Heart left ventricle (tissue), 16 donors: ENCODE data around the gene BTBD18. TPM values are rescaled to one million over a fixed set of nuclear protein-coding genes. Genes with fewer than 3 reads are reported as not detected.
A peak's percentile ranks its signal among the peaks of the same experiment; 100 is the strongest.

Experiments
- ATAC-seq, 4 donors: fragments of 200-7000 bp; cut with Tn5 transposase; one replicate each; pipeline ENCODE4 v1.9.1; 2020 to 2022; ENCODE audit warnings: moderate library complexity in 4 of 4, mild to moderate bottlenecking in 3 of 4, moderate number of reproducible peaks in 1 of 4
- DNase-seq, 5 donors: peaks; one replicate each; pipeline ENCODE4 v3.0.0-alpha.2; 2020
- H3K27ac ChIP-seq, 12 donors: fragments of 200-600 bp; sonication (generic) in 4 of 12; one replicate each; pipeline versions ENCODE4 v1.5.0 to v1.8.0; 2016 to 2022; ENCODE audit warnings: mild to moderate bottlenecking in 2 of 12
- H3K27me3 ChIP-seq, 9 donors: fragments of 200-600 bp; sonication (generic) in 2 of 9; one replicate each; pipeline versions ENCODE4 v1.5.1 to v1.8.0; 2016 to 2022; ENCODE audit warnings: mild to moderate bottlenecking in 3 of 9
- H3K36me3 ChIP-seq, 9 donors: fragments of 200-600 bp; sonication (generic) in 2 of 9; one replicate each; pipeline versions ENCODE4 v1.5.0 to v1.8.0; 2018 to 2022; ENCODE audit warnings: mild to moderate bottlenecking in 2 of 9
- H3K4me1 ChIP-seq, 12 donors: fragments of 200-600 bp; sonication (generic) in 4 of 12; one replicate each; pipeline versions ENCODE4 v1.5.0 to v1.8.0; 2016 to 2022; ENCODE audit warnings: mild to moderate bottlenecking in 3 of 12
- H3K4me3 ChIP-seq, 12 donors: fragments of 200-600 bp; sonication (generic) in 4 of 12; one replicate each; pipeline versions ENCODE4 v1.5.0 to v1.8.0; 2017 to 2022; ENCODE audit warnings: mild to moderate bottlenecking in 9 of 12, moderate library complexity in 4 of 12
- H3K9me3 ChIP-seq, 12 donors: fragments of 200-600 bp; sonication (generic) in 4 of 12; one replicate each; pipeline versions ENCODE4 v1.5.0 to v1.8.0; 2016 to 2022; ENCODE audit warnings: mild to moderate bottlenecking in 1 of 12
- CTCF ChIP-seq, 12 donors: fragments of 200-600 bp; sonication (generic) in 4 of 12; IDR thresholded peaks; one replicate each; pipeline versions ENCODE4 v1.5.0 to v1.8.0; 2018 to 2022; ENCODE audit warnings: antibody characterized with exemption in 12 of 12, mild to moderate bottlenecking in 5 of 12
- POLR2A ChIP-seq, 2 donors: fragments of 450-650 bp; IDR thresholded peaks; one replicate each; pipeline ENCODE4 v1.6.1; 2017; ENCODE audit warnings: antibody characterized with exemption in 2 of 2, mild to moderate bottlenecking in 2 of 2, moderate library complexity in 2 of 2
- WGBS, 4 donors: extraction: QIAGEN DNeasy Blood & Tissue Kit in 2 of 4; methylation state at CpG; one replicate each; pipeline versions ENCODE4 v1.1.5 to v1.1.7; 2013 to 2018; 5-methylcytosine and 5-hydroxymethylcytosine counted together
- intact Hi-C, 10 donors: fragments of 100-400 bp; cut with DNase I; formaldehyde crosslinking; loops; one replicate each; pipeline versions ENCODE4 v1.11.1 to v1.14.2; 2022
- polyA plus RNA-seq, 2 donors: library from polyadenylated mRNA; stranded (reverse); fragments of 200-250 nt; gene quantifications; one replicate each; pipeline ENCODE4 v1.2.3, GENCODE V29; 2013
- total RNA-seq, 9 donors: library from RNA; depleted of rRNA in 2 of 9; stranded (reverse); fragments of >200 nt in 2 of 9; fragmentation: NEBNext Ultra II Directional in 3 of 9; extraction: Animal tissue kit (Norgen Biotek cat#: 25700) in 3 of 9; gene quantifications; one replicate each; pipeline versions ENCODE4 v1.1.0 to v1.2.4, GENCODE V29; 2016 to 2023
- donor health status: ischemic (EF 13 %, LVEDD 7.1; RV severe dilation, severe dysfunction).
- donor health status: healthy with polysubstance abuse.
- donor health status: DM: no; HTN: yes; CAD: no.
- donor health status: DM: no; HTN: no; CAD: no.
- donor health status: ischemic (EF 25% LVEDD 6.9; RV normal size, moderate dysfunction).
- donor health status: ischemic (EF 25% LVEDD 5.7; RV mildly dilated, moderate dysfunction).
- donor health status: healthy.
- donor health status: DM: yes; HTN: yes; CAD: no.
- donor health status: ischemic (EF 35%, LVEDD 5.7; RV mildly dilated, moderate dysfunction).
- donor health status: nonischemic (EF 11% LVEDD 7.7; RV severe dilation, severe dysfunction).
- donor health status: DM: yes; HTN: yes; CAD: no.
- donor health status: PGD.
- donor health status: ischemic (EF 29% LVEDD 5.4; RV normal size, mild dysfunction).
- donor health status: nonischemic (EF 23%, LVEDD 6.1; RV moderate dilation, normal function).

BTBD18 gene
- total and polyA plus RNA-seq, 11 donors: 0.11 TPM; not detected in 10

GRCh38 chr11:57746920-57747319 lies 4.7 kb downstream of the BTBD18 start:
- peaks cover 2 to 39% (median 14%) of the 10 kb centered on the region in 12 donors for H3K4me1 ChIP-seq
- H3K9me3 ChIP-seq: no peaks in the 10 kb centered on the region
- intact Hi-C loops: loop anchor here in 1 of 10 donors (10.0 kb wide), 1 partner anchor 82 kb away; the partner anchor contains the start of gene ZDHHC5
- H3K4me3 ChIP-seq: no peak overlapping the region
- no peaks in the 10 kb centered on the region for H3K27me3 ChIP-seq
- no peak overlapping the region for H3K27ac ChIP-seq
- DNase-seq: no peak
- WGBS, 4 donors: 80 to 91% (median 84%) methylated on average over 1 of the region's 1 CpG
- H3K36me3 ChIP-seq: peaks cover 3 to 79% (median 48%) of the 10 kb centered on the region in 9 donors
- TF ChIP-seq CTCF (IDR thresholded peaks at IDR 0.05): no peak
- TF ChIP-seq POLR2A (IDR thresholded peaks at IDR 0.05): no peak
- no peak for ATAC-seq

DNA sequence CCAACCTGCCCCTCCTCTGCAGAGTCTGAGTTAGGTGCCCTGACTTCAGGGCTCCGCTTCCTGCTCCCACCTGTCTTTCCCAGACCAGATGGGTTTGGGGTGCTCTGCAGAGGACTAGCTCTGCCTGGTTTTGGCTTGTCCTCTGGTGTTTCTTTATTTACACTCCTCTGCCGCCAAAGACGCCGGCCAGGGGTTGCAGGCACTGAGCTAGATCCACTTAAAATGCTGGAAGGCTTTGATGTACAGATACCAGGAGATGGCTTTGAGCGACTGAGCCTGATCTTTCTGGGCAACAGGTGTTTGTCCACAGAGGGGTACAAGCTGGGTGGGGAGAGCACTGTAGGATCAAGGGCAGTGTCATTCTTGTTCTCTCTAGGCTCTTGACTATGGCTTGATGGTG lies 6.4 kb downstream of the BTBD18 start:
- Histone ChIP-seq H3K36me3 (peaks cover 3 to 75% (median 48%) of the 10 kb centered on the region in 9 donors), H3K4me3 (no peak overlapping the region), H3K27ac (no peak overlapping the region), H3K4me1 (peaks cover 2 to 42% (median 14%) of the 10 kb centered on the region in 12 donors), H3K9me3 (no peaks in the 10 kb centered on the region), H3K27me3 (no peaks in the 10 kb centered on the region)
- intact Hi-C loops: loop anchor here in 1 of 10 donors (10.0 kb wide), 1 partner anchor 80 kb away; the partner anchor contains the start of gene ZDHHC5
- WGBS, 4 donors: 67 to 79% (median 69%) methylated on average over 5 of the region's 5 CpGs
- ATAC-seq: no peak
- no peak for DNase-seq
- TF ChIP-seq POLR2A (IDR thresholded peaks at IDR 0.05) (no peak), CTCF (IDR thresholded peaks at IDR 0.05) (no peak)

- H3K4me3 ChIP-seq: no peak overlapping the region
- 80 to 94% (median 88%) methylated on average over 2 of the region's 2 CpGs for WGBS, 4 donors
- H3K9me3 ChIP-seq: no peaks in the 10 kb centered on the region
- no peaks in the 10 kb centered on the region for H3K27me3 ChIP-seq
- peaks cover 2 to 42% (median 14%) of the 10 kb centered on the region in 12 donors for H3K4me1 ChIP-seq
- TF ChIP-seq CTCF (IDR thresholded peaks at IDR 0.05): no peak
- TF ChIP-seq POLR2A (IDR thresholded peaks at IDR 0.05): no peak
- ATAC-seq (no peak), DNase-seq (no peak)
- intact Hi-C loops: loop anchor here in 4 of 10 donors (5.0 to 10.0 kb wide), 3 partner anchors 53 to 80 kb away; partner anchors contain the start of gene ZDHHC5 (in 3 of the 4)
- no peak overlapping the region for H3K27ac ChIP-seq
- H3K36me3 ChIP-seq: peaks cover 3 to 75% (median 55%) of the 10 kb centered on the region in 9 donors
These were observed 7.3 kb downstream of the BTBD18 start for GRCh38 chr11:57744357-57744756.

GRCh38 chr11:57742087-57742452 lies 9.5 kb downstream of the BTBD18 start:
- DNase-seq (no peak), ATAC-seq (no peak)
- no peaks in the 10 kb centered on the region for H3K27me3 ChIP-seq
- peaks cover 3 to 81% (median 75%) of the 10 kb centered on the region in 9 donors for H3K36me3 ChIP-seq
- peak overlapping the region; percentile 78 to 99 (median 92) for H3K4me3 ChIP-seq
- intact Hi-C loops: loop anchor here in 4 of 10 donors (5.0 to 10.0 kb wide), 3 partner anchors 55 to 77 kb away; partner anchors contain the start of gene ZDHHC5 (in 3 of the 4)
- peak overlapping the region; percentile 92 to 99 (median 96) for H3K27ac ChIP-seq
- H3K4me1 ChIP-seq: peaks cover 2 to 42% (median 14%) of the 10 kb centered on the region in 12 donors
- WGBS, 4 donors: 5 to 7% (median 5%) methylated on average over 9 to 10 of the region's 10 CpGs
- TF ChIP-seq POLR2A (IDR thresholded peaks at IDR 0.05) (no peak), CTCF (IDR thresholded peaks at IDR 0.05) (no peak)
- H3K9me3 ChIP-seq: no peaks in the 10 kb centered on the region
